HG03521 (cell line): ENCODE data around the gene ZNF879.

Source experiments
- ATAC-seq: cut with Tn5 transposase; IDR thresholded peaks from one replicate; pipeline ENCODE4 v1.9.1; 2021; ENCODE audit warnings: mild to moderate bottlenecking, moderate library complexity; ENCODE audit not compliant: unreplicated experiment

The ZNF879 gene

DNA sequence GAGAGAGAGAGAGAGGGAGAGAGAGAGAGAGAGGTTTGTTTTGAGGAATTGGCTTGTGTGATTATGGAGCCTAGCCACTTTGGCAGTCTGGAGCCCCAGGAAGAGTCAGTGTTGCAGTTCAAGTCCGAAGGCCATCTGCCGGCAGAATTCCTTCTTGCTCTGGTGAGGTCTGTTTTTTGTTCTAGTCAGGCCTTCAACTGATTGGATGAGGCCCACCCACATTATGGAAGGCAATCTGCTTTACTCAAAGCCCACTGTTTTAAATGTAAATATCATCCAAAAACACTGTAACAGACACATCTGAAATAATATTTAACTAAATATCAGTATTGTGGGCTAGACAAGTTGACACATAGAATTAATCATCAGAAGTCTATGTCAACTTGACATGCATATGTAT lies 17.0 kb upstream of the ZNF879 start:
- no peak for ATAC-seq

DNA sequence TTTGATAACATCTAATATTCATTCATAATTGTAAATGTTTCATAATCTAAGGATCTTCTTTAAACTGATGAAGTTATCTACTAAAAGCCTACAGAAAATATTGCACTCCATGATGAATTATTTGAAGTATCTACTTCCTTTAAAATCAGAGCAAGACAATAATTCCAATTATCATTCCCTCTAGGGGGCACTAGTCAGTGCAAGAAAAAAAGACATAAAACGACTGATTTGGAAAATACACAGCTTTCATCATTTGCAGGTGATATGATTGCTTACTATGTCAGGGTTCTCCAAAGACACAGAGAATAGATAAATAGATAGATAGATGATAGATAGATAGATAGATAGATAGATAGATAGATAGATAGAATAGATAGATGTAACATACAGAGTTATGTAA lies 14.9 kb upstream of the ZNF879 start:
- ATAC-seq: no peak

DNA sequence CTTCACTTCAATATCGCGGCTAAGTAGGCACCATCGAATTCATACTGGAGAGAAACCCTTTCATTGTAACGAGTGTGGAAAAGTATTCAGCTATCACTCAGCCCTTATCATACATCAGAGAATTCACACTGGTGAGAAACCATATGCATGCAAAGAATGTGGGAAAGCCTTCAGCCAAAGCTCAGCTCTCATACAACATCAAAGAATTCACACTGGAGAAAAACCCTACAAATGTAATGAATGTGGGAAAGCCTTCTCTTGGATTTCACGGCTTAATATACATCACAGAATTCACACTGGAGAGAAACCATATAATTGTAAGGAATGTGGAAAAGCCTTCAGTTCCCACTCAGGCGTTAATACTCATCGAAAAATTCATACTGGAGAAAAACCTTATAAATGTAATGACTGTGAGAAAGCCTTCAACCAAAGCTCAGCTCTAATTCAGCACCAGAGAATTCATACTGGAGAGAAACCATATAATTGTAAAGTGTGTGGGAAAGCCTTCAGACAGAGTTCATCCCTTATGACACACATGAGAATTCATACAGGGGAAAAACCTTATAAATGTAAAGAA lies 9.5 kb downstream of the ZNF879 start:
- ATAC-seq: no peak

DNA sequence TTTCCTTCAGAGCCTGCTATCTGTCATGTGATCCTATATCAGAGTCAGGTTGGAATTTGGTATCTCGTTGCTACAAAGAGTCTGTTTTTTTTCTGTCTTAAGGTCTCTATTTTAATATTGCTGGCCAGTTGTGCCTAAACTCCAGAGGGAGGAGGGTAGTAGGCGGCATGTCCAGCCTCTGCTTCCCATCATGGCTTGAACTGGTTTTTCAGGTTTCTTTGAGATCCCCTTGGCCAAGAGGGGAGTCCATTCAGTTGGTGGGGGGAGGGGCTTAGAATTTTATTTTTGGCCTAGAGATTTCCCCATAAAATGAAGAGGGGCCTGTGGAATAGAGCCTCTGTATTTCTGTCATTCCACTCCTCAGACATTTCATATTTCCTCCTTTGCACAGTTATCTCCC lies 21.2 kb downstream of the ZNF879 start:
- ATAC-seq: no peak

DNA sequence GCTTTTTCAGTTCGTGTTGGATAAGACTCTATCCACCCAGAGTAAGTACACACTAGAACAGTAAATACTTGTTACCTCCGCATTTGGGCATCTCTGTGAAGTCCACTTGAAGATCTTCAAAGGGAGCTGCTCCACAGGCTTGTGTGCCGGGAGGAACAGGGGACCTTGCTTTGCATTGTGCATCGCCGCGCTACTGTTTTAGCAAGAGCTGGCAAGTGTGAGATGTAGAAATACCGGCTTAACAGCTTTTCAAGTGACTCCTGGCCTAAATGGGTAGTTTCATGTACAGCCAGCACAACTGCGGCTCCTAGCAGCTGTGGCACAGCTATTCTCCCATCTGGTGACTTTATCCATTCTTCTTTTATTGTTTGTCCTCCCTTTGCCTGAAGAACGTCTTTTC lies 28.2 kb downstream of the ZNF879 start:
- ATAC-seq: no peak

DNA sequence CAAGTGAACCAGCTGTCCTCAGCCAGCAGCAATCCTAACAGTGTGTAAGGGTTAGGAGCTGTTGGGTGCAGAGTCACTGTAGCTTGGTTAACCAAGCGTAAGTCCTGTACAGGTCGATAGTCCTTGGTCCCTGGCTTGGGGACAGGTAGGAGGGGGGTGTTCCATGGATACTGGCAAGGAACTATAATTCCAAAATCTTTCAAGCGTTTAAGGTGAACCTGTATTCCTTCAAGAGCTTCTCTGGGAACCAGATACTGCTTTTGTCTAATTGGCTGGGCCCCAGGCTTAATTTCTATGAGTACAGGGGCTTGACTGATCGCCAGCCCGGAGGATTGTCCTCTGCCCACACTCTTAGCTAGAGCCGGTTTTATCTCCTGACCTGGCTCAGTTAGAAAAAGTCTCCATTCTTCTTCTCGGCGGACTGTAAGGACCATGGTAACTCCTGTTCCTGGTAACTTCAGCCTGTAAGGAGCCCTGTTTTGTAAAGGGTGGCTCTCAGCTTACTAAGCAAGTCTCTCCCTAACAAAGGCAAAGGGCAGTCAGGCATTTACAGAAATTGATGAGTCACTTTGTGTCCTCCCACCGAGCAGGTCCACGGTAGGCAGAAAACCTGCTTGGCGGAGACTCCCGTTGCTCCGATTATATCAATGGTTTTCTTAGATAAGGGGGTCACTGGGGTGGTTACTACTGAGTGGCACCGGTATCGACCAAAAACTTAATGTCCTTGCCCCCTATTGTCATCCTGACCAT lies 30.6 kb downstream of the ZNF879 start:
- ATAC-seq: no peak

DNA sequence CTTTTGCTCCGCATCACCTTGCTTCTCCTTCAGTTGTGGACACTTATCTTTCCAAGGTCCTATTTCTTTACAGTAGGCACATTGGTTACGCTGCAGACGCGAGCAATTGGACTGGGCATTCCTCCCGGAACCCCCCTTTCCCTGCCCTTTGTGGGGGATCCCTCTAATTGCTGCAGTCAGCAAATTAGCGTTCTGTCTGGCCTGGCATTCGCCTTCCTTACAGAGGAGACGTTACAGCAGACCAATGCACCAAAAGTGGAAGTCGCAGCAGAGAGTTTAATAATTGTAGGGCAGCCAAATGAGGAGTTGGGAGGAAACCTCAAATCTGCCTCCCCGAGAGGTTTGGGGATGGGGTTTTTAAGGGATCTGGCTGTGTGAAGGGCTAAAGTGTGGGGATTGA lies 31.3 kb downstream of the ZNF879 start:
- no peak for ATAC-seq

DNA sequence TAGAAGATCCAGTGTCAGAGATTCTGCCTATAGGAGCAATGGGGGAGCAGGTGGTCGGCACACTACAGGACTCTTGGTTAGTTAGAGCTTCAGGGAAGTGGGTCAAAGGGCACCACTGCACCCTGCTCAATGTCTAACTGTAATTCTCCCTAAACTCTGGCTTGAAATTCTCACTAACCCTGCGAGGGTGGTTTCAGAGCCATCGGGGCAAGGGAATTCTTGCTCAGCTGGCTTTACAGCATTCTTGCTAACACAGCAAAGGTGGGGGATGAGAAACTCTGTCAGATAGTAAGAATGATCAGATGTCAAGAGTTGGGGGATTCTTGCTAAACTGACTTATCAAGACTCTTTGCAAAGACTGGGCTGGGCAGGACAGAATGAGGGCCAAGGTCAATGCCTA lies 31.8 kb downstream of the ZNF879 start:
- ATAC-seq: no peak

DNA sequence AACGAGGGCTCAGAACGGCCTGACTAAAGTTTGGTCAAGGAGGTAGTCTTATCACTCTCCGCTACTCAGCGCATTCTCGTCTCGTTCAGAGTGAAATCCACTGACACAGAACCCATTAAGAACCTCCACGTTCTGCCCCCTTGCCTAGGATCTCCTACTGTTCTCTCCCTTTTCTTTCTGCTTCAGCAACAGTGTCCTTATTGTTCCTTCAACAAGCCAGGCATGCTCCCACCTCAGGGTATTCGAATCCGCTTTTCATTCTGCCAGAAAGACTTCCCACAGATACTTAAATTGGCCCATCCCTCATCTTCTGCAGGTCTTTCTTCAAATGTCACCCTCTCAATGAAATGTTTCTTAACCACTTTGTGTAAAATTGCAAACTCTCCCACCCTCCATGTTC lies 32.2 kb downstream of the ZNF879 start:
- ATAC-seq: no peak

DNA sequence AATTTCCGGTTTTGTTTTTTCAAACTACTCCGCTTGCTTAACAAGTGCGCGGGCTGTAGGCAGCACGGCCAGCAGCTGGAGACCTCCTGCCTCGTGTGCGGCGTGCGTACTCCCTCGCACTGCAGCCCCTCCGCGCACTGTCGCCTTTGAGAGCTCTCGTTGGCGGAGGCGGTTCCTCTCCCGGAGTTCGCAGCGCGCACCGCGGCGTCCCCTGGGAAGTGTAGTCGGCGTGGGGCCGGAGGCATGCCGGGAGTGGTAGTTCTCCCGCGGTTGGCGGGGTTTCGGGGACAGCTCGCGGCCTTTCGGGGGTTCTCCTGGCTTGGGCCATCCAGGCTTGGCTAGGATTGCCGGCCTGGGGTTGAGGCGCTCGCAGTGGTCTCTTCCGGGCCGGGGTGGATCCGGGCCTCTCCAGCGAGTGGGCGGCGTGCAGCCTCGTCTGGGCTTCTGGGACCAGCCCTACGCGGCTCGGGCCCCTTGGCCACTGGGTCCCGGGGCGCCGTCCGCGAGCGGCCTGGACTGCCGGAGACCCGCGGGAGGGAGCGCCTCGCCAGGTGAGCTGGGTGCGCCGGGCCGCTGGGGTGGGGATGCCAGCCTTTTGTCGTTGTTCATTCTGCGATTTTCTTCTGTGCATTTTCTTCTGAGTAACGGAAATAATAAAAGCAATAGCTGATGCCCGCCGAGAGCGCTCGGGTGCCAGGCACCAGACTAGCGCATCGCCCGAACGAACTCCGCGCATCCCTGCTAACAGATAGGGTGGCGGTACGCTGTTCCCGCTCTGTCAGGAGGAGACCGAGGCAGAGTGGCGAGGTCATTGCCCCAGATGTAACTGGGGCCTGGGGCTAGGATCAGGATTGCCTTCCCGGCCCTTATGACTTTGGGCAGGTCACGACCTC lies 36.8 kb downstream of the ZNF879 start, which contains the start of gene ZNF354C:
Gene ZNF354C, plus strand, starts transcription at position 258 of the 893 bp plus-strand sequence. CDS start 1,696 bp downstream, outside the sequence.
- ATAC-seq: no peak

DNA sequence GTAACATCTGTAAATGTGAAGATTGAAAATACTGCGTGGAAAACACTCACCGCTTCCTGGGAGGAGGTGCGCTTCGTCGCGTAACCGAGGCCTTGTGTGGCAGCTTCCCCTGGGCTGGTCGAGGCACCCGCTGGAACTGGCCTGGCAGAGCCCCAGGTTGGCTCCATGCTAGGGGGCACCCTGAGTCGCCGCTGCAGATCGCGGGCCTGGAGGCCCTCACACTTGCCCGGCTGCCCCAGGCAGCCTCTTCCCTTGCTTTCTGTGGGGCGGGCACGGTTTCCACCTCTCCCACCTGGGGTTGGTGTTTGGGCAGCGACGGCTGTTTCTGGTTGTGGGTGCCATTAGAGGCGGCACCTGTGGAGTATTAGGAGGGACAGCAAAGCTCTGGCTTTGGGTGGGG lies 37.4 kb downstream of the ZNF879 start:
- ATAC-seq: no peak

DNA sequence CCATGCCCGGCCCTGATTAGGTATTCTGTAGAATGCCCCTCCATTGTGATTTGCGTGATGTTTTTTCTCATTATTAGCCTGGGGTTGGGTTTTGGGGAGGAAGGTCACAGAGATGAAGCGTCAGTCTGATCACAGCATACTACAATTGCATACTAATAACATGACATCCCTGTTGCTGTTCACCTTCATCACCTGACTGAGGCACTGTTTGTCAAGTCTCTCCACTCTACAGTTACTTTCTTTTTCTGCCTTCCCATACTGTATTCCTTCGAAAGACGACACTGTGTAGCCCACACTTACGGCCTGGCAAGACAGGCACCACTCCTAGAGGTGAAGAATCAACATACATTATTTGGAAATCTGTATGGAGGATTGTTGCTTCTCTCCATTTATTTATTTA lies 42.1 kb downstream of the ZNF879 start:
- no peak for ATAC-seq

DNA sequence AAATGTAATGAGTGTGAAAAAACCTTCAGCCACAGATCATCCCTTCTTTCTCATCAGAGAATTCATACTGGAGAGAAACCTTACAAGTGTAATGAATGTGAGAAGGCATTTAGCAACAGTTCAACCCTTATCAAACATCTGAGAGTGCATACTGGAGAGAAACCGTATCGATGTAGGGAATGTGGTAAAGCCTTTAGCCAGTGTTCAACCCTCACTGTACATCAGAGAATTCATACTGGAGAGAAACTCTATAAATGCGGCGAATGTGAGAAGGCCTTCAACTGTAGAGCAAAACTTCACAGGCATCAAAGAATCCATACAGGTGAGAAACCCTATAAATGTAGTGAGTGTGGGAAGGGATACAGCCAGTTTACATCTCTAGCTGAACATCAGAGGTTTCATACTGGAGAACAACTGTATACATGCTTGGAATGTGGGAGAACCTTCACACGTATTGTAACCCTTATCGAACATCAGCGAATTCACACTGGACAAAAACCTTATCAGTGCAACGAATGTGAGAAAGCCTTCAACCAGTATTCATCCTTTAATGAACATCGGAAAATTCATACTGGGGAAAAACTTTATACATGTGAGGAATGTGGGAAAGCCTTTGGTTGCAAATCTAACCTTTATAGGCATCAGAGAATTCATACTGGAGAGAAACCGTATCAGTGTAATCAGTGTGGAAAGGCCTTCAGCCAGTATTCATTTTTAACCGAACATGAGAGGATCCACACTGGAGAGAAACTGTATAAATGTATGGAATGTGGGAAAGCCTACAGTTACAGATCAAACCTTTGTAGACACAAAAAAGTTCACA lies 55.8 kb downstream of the ZNF879 start:
- ATAC-seq: no peak

DNA sequence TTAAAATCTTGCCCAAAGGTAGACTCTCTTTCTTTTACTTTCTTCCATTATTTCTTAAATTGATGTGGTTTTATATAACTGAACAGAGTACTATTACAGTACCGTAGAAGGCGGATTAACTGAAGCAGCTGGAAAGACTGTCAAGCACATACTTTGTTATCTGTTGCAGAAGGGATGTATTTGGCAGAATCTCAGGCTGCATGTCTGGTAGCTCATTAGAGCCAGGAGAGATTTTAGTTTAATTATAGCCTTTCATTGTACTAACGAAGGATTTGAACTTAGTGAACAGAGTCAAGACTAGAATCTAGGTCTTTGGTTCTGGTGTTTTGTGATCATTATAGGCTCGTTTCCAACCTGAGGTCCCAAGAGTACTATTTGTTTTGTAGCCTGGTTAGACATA lies 57.1 kb downstream of the ZNF879 start:
- ATAC-seq: no peak
